Suprapubic skin (tissue), 4 donors: ENCODE results near the gene GALNT15. TPM values are rescaled to one million over a fixed set of nuclear protein-coding genes. Genes with fewer than 3 reads are reported as not detected.

Source experiments
- DNase-seq, 2 donors: peaks; one replicate each; pipeline ENCODE4 v3.0.0-alpha.2; 2019; ENCODE audit warnings: low spot score in 2 of 2
- H3K27ac ChIP-seq: fragments of 200-600 bp; sonication (generic); one replicate; pipeline ENCODE4 v1.5.1; 2019
- H3K27me3 ChIP-seq: fragments of 200-600 bp; sonication (generic); one replicate; pipeline ENCODE4 v1.5.1; 2019
- H3K36me3 ChIP-seq: fragments of 200-600 bp; sonication (generic); one replicate; pipeline ENCODE4 v1.5.1; 2019
- H3K4me1 ChIP-seq: fragments of 200-600 bp; sonication (generic); one replicate; pipeline ENCODE4 v1.5.1; 2019
- H3K4me3 ChIP-seq: fragments of 200-600 bp; sonication (generic); one replicate; pipeline ENCODE4 v1.5.1; 2019; ENCODE audit warnings: mild to moderate bottlenecking
- H3K9me3 ChIP-seq: fragments of 200-600 bp; sonication (generic); one replicate; pipeline ENCODE4 v1.5.1; 2019
- EP300 ChIP-seq: sonication (generic); formaldehyde crosslinking; IDR thresholded peaks from one replicate; pipeline ENCODE4 v1.6.1; 2017; ENCODE audit warnings: antibody characterized with exemption
- POLR2A ChIP-seq, 2 donors: fragments of 450-650 bp; IDR thresholded peaks; one replicate each; pipeline ENCODE4 v1.6.1; 2017; ENCODE audit warnings: antibody characterized with exemption in 2 of 2, mild to moderate bottlenecking in 2 of 2, moderate library complexity in 2 of 2
- POLR2AphosphoS5 ChIP-seq, 3 donors: sonication (generic); formaldehyde crosslinking; IDR thresholded peaks; one replicate each; pipeline ENCODE4 v1.6.1; 2017; ENCODE audit warnings: antibody characterized with exemption in 3 of 3
- WGBS: methylation state at CpG from one replicate; pipeline ENCODE4 v1.1.5; 2018; 5-methylcytosine and 5-hydroxymethylcytosine counted together
- total RNA-seq, 4 donors: library from RNA; depleted of rRNA; stranded (reverse); fragments of >200 nt; gene quantifications; one replicate each; pipeline ENCODE4 v1.1.0, GENCODE V29; 2016
- TF ChIP-seq, protein P1 (sequence below), 2 donors: fragments of 200-600 bp in 1 of 2; fragments of 450-650 bp in 1 of 2; sonication (generic) in 1 of 2; IDR thresholded peaks; one replicate each; pipeline ENCODE4 v1.5.1; 2016 to 2019; ENCODE audit warnings: antibody characterized with exemption in 2 of 2, mild to moderate bottlenecking in 1 of 2, moderate library complexity in 1 of 2

GALNT15 gene
- total RNA-seq, 4 donors from 2014 or later = 15.5 to 113 (median 49.1) TPM

DNA sequence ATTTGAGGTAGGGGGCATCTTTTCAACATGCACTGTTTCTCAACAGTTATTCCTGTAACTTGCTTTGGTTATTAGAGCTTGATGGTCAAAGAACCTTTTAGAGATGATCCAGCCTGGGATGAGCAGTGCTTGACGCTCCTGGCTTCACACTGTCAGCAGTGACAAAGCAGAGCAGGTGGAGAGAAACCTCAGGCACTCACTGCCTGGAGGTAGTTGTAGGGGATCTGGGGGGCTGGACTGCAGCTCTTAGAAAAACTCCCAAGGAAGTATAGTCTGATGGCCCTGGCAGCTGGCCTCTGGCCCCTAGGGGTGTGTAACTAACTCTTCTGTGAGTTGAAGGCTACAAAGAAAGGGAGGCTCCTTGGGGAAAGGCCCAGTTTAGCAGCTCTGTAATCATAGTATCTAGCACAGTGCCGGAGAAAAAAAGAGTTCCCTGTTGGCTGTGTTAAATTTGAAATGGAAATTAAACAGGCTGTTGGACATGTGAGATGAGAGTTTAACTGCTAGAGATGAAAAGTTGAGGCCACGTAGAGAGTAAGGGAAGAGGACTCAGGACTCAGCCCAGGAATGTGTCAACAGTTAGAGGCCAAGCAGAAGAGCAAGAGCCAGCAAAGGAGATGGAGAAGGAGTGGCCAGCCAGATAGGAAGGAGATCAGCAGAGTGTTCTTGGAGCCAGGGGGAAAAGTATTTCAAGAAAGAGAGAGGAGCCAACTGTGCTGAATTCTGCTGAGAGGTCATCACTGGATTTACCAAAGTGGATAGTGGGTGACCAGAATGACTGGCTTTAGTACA lies 104.7 kb downstream of the GALNT15 start:
- Histone ChIP-seq H3K27ac (no peak overlapping the region), H3K4me1 (no peaks in the 10 kb centered on the region), H3K36me3 (peaks cover 14% of the 10 kb centered on the region), H3K4me3 (no peak overlapping the region), H3K27me3 (no peaks in the 10 kb centered on the region), H3K9me3 (no peaks in the 10 kb centered on the region)
- no peak for DNase-seq
- TF ChIP-seq POLR2AphosphoS5 (IDR thresholded peaks at IDR 0.05) = no peak
- TF ChIP-seq, protein P1, sequence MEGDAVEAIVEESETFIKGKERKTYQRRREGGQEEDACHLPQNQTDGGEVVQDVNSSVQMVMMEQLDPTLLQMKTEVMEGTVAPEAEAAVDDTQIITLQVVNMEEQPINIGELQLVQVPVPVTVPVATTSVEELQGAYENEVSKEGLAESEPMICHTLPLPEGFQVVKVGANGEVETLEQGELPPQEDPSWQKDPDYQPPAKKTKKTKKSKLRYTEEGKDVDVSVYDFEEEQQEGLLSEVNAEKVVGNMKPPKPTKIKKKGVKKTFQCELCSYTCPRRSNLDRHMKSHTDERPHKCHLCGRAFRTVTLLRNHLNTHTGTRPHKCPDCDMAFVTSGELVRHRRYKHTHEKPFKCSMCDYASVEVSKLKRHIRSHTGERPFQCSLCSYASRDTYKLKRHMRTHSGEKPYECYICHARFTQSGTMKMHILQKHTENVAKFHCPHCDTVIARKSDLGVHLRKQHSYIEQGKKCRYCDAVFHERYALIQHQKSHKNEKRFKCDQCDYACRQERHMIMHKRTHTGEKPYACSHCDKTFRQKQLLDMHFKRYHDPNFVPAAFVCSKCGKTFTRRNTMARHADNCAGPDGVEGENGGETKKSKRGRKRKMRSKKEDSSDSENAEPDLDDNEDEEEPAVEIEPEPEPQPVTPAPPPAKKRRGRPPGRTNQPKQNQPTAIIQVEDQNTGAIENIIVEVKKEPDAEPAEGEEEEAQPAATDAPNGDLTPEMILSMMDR (IDR thresholded peaks at IDR 0.05) = no peak
- 70% methylated on average over 3 of the region's 3 CpGs for WGBS

DNA sequence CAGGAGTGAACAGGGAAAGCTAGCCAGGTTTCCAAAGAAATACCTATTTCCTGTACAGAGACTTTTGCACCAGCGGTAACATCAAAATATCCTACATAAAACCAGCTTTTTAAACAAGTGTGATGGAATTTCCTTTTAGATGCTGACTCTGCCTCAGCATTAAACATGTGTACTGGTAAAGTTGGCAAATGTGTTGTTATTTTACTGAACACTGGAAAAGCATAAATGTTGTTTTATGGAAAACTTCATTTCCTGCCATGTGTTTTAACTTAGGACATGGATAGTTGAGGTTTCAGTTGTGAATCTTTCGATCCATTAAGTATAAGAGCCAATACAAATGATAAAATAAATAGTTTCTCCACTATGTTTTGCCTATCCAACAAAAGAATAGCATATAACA lies 106.2 kb downstream of the GALNT15 start:
- no peaks in the 10 kb centered on the region for H3K4me1 ChIP-seq
- no peak overlapping the region for H3K27ac ChIP-seq
- DNase-seq = no peak
- H3K36me3 ChIP-seq = peaks cover 14% of the 10 kb centered on the region
- no peak overlapping the region for H3K4me3 ChIP-seq
- 80% methylated on average over 2 of the region's 2 CpGs for WGBS
- H3K9me3 ChIP-seq = no peaks in the 10 kb centered on the region
- TF ChIP-seq, protein P1 (IDR thresholded peaks at IDR 0.05) = no peak
- TF ChIP-seq POLR2AphosphoS5 (IDR thresholded peaks at IDR 0.05) (no peak), EP300 (no peak), POLR2A (IDR thresholded peaks at IDR 0.05) (no peak)
- H3K27me3 ChIP-seq = no peaks in the 10 kb centered on the region

Other genes starting within 250 kb of the GALNT15 start
- gene DPH3, start 90.3 kb downstream of the GALNT15 start, total RNA-seq = 10 to 100 TPM in 1 of 4 donors, 1 to 10 TPM in 3; 5.5 to 11.5 (median 8.0) TPM
- 10 to 100 TPM; 10.3 to 17.8 (median 13.3) TPM for gene OXNAD1, start 90.5 kb downstream of the GALNT15 start, total RNA-seq